Measurements from ENCODE around the gene CDK13.
"Not testable (repeated sequence)": the region's sequence is repeated elsewhere in the genome, so short reads cannot be mapped to it uniquely, and the experiment has no call there.

Gene CDK13

DNA sequence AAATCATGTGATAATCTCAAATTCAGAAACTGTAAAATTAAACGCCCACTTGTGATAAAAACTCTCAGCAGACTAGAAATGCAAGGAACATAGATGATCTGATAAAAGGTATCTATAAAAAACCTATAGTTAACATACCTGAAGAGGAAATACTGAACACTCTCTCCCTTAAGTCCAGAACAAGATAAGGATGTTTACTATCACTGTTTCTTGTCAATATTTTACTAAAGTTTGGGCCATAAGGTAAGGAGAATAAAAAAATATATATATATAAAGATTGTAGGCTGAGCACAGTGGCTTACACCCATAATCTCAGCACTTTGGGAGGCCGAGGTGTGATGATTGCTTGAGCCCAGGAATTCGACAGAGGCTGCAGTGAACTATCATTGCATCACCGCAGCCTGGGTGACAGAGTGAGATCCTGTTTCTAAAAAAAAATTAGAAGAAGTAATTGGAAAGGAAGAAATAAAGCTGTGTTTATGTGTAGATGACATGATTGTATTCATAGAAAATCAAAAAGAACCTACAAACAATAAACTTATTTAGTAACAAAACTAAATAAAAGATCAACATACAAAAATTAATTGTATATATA, 155.9 kb downstream of the CDK13 start:
- in situ Hi-C loops (cut with MboI; ENCODE audit: low pct_unique_long_range_greater_than_20kb, low sequenced_read_pairs, unreplicated experiment) = no loop called here
- TF ChIP-seq, protein P1, sequence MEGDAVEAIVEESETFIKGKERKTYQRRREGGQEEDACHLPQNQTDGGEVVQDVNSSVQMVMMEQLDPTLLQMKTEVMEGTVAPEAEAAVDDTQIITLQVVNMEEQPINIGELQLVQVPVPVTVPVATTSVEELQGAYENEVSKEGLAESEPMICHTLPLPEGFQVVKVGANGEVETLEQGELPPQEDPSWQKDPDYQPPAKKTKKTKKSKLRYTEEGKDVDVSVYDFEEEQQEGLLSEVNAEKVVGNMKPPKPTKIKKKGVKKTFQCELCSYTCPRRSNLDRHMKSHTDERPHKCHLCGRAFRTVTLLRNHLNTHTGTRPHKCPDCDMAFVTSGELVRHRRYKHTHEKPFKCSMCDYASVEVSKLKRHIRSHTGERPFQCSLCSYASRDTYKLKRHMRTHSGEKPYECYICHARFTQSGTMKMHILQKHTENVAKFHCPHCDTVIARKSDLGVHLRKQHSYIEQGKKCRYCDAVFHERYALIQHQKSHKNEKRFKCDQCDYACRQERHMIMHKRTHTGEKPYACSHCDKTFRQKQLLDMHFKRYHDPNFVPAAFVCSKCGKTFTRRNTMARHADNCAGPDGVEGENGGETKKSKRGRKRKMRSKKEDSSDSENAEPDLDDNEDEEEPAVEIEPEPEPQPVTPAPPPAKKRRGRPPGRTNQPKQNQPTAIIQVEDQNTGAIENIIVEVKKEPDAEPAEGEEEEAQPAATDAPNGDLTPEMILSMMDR (IDR thresholded peaks at IDR 0.05; ENCODE audit: extremely low read depth, insufficient read depth, missing control alignments) = no peak
- DNase-seq (ENCODE audit: low spot score) = no peak

DNA sequence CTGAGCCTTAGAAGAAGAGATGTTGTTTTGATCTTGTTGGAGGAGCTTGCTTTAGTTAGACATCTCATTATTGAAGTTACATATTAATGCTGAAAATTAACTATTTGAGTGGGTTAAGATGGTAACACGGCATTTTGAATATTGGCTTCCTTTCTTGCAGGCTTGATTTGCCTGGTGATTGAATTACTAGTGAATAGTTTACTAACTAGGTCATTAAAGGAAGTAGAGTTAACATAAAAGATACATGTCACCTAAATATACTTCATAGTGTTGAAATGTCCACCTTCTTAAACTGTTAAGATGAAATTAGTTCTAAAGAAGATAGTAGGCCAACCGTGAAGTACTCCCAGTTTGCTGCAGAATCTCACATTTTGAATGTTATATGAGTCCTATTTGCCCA, 165.9 kb downstream of the CDK13 start:
- TF ChIP-seq, protein P1 (IDR thresholded peaks at IDR 0.05; ENCODE audit: extremely low read depth, insufficient read depth, missing control alignments) = no peak
- no peak for DNase-seq (ENCODE audit: low spot score)
- in situ Hi-C loops (cut with MboI; ENCODE audit: low pct_unique_long_range_greater_than_20kb, low sequenced_read_pairs, unreplicated experiment) = no loop called here

DNA sequence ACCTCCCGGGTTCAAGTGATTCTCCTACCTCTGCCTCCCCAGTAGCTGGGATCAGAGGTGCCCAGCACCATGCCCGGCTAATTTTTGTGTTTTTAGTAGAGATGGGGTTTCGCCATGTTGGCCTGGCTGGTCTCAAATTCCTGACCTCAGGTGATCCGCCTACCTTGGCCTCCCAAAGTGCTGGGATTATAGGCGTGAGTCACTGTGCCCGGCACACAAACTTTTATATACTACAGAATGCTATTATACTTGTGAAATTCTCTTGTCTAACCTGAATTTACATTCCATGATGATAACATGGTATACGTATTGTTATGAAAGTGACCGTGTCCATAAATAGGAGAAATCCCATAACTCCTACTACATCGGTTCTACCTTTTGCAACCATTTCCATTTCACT, 167.1 kb downstream of the CDK13 start:
- DNase-seq (ENCODE audit: low spot score); in situ Hi-C loops (cut with MboI; ENCODE audit: low pct_unique_long_range_greater_than_20kb, low sequenced_read_pairs, unreplicated experiment): not testable (repeated sequence)

DNA sequence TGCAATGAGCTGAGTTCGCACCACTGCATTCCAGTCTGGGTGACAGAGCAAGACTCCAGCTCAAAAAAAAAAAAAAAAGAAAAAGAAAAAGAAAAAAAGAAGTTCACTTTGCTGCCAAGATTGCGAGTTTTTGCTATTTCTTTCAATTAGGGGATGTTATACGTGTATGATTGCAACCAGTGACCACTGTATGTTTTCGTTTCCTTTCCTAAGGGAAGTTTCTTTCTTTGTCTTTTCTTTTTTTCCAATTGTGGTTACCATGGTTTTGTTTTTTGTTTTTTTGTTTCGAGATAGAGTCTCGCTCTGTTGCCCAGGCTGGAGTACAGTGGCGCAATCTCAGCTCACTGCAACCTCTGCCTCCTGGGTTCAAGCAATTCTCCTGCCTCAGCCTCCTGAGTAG, 168.1 kb downstream of the CDK13 start:
- DNase-seq (ENCODE audit: low spot score); in situ Hi-C loops (cut with MboI; ENCODE audit: low pct_unique_long_range_greater_than_20kb, low sequenced_read_pairs, unreplicated experiment): not testable (repeated sequence)

DNA sequence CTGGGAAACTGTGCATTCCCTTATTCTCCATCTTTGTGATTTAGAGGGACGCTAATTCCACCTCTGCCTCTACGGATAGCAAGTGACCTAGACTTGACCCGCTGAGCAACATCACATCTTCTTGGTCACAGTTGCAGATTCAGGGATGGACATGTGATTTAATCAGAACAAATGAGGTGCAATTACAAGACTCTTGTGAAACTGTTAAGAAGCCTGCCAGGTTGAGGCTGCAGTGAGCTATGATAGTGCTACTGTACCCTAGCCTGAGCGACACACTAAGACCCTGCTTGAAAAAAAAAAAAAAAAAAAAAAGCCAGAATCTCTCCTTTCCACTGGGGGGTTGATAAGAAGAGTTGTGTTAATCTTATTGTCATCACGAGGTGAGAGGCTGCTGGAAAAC, 170.0 kb downstream of the CDK13 start:
- TF ChIP-seq, protein P1 (IDR thresholded peaks at IDR 0.05; ENCODE audit: extremely low read depth, insufficient read depth, missing control alignments) = no peak
- DNase-seq (ENCODE audit: low spot score) = no peak
- in situ Hi-C loops (cut with MboI; ENCODE audit: low pct_unique_long_range_greater_than_20kb, low sequenced_read_pairs, unreplicated experiment) = no loop called here

DNA sequence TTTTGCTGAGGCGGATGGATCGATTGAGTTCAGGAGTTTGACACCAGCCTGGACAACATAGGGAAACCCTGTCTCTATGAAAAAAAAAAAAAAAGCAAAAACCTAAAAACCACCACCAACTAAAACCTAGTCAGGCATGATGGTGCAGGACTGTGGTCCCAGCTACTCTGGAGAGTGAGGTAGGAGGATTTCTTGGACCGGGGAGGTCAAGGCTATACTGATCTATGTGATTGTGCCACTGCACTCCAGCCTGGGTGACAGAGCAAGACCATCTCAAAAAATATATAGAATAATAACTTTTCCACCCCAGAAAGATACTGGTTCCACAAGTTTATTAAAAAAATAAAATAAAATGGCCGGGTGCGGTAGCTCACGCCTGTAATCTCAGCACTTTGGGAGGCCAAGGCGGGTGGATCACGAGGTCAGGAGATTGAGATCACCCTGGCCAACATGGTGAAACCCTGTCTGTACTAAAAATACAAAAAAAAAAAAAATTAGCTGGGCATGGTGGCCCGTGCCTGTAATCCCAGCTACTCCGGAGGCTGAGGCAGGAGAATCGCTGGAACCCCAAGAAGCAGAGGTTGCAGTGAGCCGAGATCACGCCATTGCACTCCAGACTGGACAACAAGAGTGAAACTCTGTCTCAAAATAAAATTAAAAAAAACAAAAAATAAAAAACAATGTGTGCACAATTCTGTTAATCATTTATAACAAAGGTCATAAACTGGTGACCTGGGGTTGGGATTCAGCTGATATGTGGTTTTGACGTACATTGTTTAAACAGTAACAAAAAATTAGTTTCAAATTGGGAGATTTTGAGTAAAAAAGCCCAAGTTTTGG, 172.3 kb downstream of the CDK13 start:
- in situ Hi-C loops (cut with MboI; ENCODE audit: low pct_unique_long_range_greater_than_20kb, low sequenced_read_pairs, unreplicated experiment); DNase-seq (ENCODE audit: low spot score): not testable (repeated sequence)

DNA sequence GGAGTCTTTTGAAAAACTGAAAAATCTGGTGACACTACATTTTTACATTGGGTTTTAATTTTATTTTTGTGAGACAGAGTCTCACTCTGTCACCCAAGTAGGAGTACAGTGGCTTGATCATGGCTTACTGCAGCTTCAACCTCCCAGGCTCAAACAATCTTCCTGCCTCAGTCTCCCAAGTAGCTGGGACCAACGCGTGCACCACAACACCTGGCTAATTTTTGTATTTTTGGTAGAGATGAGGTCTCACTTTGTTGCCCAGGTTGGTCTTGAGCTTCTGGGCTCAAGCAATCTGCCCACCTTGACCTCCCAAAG, 172.8 kb downstream of the CDK13 start:
- TF ChIP-seq, protein P1 (IDR thresholded peaks at IDR 0.05; ENCODE audit: extremely low read depth, insufficient read depth, missing control alignments) = no peak
- no peak for DNase-seq (ENCODE audit: low spot score)
- in situ Hi-C loops (cut with MboI; ENCODE audit: low pct_unique_long_range_greater_than_20kb, low sequenced_read_pairs, unreplicated experiment) = no loop called here

DNA sequence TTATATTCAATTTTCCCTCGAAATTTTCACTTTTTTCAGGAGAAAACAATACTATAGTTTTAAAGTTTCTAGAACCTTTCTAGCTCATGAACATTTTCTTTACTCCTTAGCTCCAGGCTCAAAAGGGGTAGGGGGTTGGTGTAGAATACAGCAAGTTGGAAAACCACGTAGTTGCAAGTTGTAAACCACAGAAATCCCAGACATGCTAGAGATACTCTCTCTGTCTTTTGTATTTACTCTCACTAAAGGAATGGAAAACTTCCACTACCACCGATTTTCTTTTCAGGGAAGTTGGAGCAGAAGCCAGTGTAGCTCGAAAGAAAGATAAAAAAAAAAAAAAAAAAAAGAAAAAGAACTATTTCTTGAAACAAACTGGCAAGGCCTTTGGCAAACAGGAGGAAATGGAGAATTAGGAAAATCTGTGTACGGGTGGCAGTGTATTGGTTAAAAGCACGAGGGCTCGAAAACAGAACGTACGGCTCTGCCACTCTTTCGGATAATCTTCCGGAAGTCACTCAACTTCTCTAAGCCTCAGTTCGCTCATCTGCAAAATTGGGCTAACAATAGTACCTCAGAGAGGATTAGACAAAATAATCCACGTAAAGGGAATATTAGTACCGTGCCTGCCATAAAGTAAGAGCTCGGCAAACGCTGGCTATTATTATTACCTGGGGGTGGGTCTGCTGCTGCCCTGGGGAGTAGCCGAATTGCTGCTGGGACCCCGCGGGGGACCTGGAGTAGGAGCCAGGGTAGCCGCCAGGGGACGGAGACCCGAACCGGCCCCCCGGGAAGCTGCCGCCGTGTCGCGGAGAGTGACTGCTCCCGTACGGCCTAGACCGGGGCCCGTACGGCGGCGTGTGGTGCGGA, 183.7 kb downstream of the CDK13 start:
- TF ChIP-seq, protein P1 (IDR thresholded peaks at IDR 0.05; ENCODE audit: extremely low read depth, insufficient read depth, missing control alignments) = no peak
- in situ Hi-C loops (cut with MboI; ENCODE audit: low pct_unique_long_range_greater_than_20kb, low sequenced_read_pairs, unreplicated experiment) = no loop called here
- peak; percentile 50 for DNase-seq (ENCODE audit: low spot score)
